GM12878 (cell line): ENCODE results near the gene TPST1. TPM values are rescaled to one million over a fixed set of nuclear protein-coding genes. Genes with fewer than 3 reads are reported as not detected.

Experiments used
- ATAC-seq: fragments of 200-7000 bp; cut with Tn5 transposase; 3 replicates; pipeline ENCODE4 v1.9.1; 2020; ENCODE audit warnings: mild to moderate bottlenecking, moderate library complexity
- BruUV-seq: library from RNA; stranded (reverse); fragments of 400-500 nt; replicated peaks from 2 replicates; lab custom pipeline; 2021; lab: Mats Ljungman, UMichigan
- CTCF ChIA-PET: fragments of 300-600 bp; sonication (Branson Sonifier 250); formaldehyde crosslinking; extraction: SDS; loops from one replicate; lab custom pipeline; 2021; ENCODE audit warnings: inconsistent platforms; lab: Yijun Ruan, JAX
- POLR2A ChIA-PET: fragments of 350-600 bp; formaldehyde crosslinking; extraction: SDS; loops from one replicate; lab custom pipeline; 2021; ENCODE audit warnings: inconsistent platforms; lab: Charles Lee
- RAD21 ChIA-PET: fragments of 300-600 bp; sonication (Branson Sonifier 250); formaldehyde crosslinking; loops from one replicate; lab custom pipeline; 2023; ENCODE audit warnings: antibody characterized with exemption; ENCODE audit not compliant: unreplicated experiment; lab: Charles Lee
- SMC1A ChIA-PET: fragments of 300-600 bp; sonication (Branson Sonifier 250); formaldehyde crosslinking; loops from one replicate; lab custom pipeline; 2023; ENCODE audit not compliant: unreplicated experiment, uncharacterized antibody; lab: Charles Lee
- DNase-seq: peaks from one replicate; pipeline ENCODE4 v3.0.0-alpha.2; 2011; ENCODE audit warnings: low read depth, low spot score
- FAIRE-seq: peaks from 3 replicates; lab custom pipeline; 2011; peaks lifted over from hg19 to GRCh38; lab: Jason Lieb, UNC
- H2AFZ ChIP-seq: 2 replicates; pipeline ENCODE4 v1.6.0; 2011; ENCODE audit warnings: low read depth, low read length, control low read depth; ENCODE audit not compliant: control insufficient read depth
- H3K27ac ChIP-seq: 2 replicates; pipeline ENCODE4 v1.5.1; 2011; ENCODE audit warnings: control low read depth; ENCODE audit not compliant: control insufficient read depth, insufficient read depth
- H3K27me3 ChIP-seq, 2 experiments: replicated peaks in 1 of 2; 2 replicates each; pipeline versions ENCODE4 v1.6.0 to v1.6.1; 2011; ENCODE audit warnings: low read length in 1 of 2; ENCODE audit not compliant: control insufficient read depth in 2 of 2, insufficient read depth in 2 of 2
- H3K36me3 ChIP-seq, 2 experiments: 2 replicates each; pipeline ENCODE4 v1.5.1; 2011; ENCODE audit warnings: low read length in 1 of 2; ENCODE audit not compliant: control insufficient read depth in 2 of 2, insufficient read depth in 2 of 2
- H3K4me1 ChIP-seq: 2 replicates; pipeline ENCODE4 v1.6.1; 2011; ENCODE audit warnings: mild to moderate bottlenecking, low read length, moderate library complexity, mixed read lengths; ENCODE audit not compliant: control insufficient read depth, insufficient read depth
- H3K4me2 ChIP-seq: 2 replicates; pipeline ENCODE4 v1.6.0; 2011; ENCODE audit warnings: control low read depth; ENCODE audit not compliant: control insufficient read depth, insufficient read depth
- H3K4me3 ChIP-seq: fragments of 200-600 bp; sonication (generic); 2 replicates; pipeline ENCODE4 v1.5.1; 2016
- H3K79me2 ChIP-seq: 2 replicates; pipeline ENCODE4 v1.6.0; 2011; ENCODE audit warnings: low read length; ENCODE audit not compliant: control insufficient read depth, insufficient read depth
- H3K9ac ChIP-seq: 2 replicates; pipeline ENCODE4 v1.8.0; 2011; ENCODE audit warnings: low read length, control low read depth, mixed read lengths; ENCODE audit not compliant: control insufficient read depth, insufficient read depth
- H3K9me3 ChIP-seq: replicated peaks from 3 replicates; pipeline ENCODE4 v1.5.1; 2011; ENCODE audit warnings: mild to moderate bottlenecking, low read length; ENCODE audit not compliant: control insufficient read depth, insufficient read depth
- H4K20me1 ChIP-seq: 2 replicates; pipeline ENCODE4 v1.6.0; 2011; ENCODE audit not compliant: control insufficient read depth, insufficient read depth
- BRCA1 ChIP-seq: IDR thresholded peaks from 2 replicates; pipeline ENCODE4 v1.6.1; 2011; ENCODE audit warnings: low read depth, low read length, improper control_type of control experiment
- EP300 ChIP-seq, 2 experiments: fragments of 150-350 bp in 1 of 2; IDR thresholded peaks; 2 replicates each; pipeline ENCODE4 v1.6.1; 2011 to 2012; ENCODE audit warnings: low read depth in 2 of 2, low read length in 2 of 2, borderline replicate concordance in 1 of 2, improper control_type of control experiment in 1 of 2, inconsistent platforms in 1 of 2; ENCODE audit not compliant: control insufficient read depth in 1 of 2
- EZH2 ChIP-seq: IDR thresholded peaks from 2 replicates; pipeline ENCODE4 v1.6.1; 2012; ENCODE audit warnings: low read depth, mild to moderate bottlenecking, control low read depth, inconsistent platforms, low read length, borderline replicate concordance; ENCODE audit not compliant: control insufficient read depth
- KLF5 ChIP-seq: fragments of 450-650 bp; IDR thresholded peaks from 2 replicates; pipeline ENCODE4 v1.6.1; 2014; ENCODE audit warnings: mild to moderate bottlenecking; ENCODE audit not compliant: partially characterized antibody
- MTA3 ChIP-seq: IDR thresholded peaks from 2 replicates; pipeline ENCODE4 v1.6.1; 2012; ENCODE audit warnings: low read length, inconsistent platforms, borderline replicate concordance
- NFYA ChIP-seq: IDR thresholded peaks from 2 replicates; pipeline ENCODE4 v1.6.1; 2011; ENCODE audit warnings: low read depth, mild to moderate bottlenecking, low read length, improper control_type of control experiment, borderline replicate concordance
- POLR2AphosphoS5 ChIP-seq: IDR thresholded peaks from 2 replicates; pipeline ENCODE4 v1.6.1; 2011; ENCODE audit warnings: mild to moderate bottlenecking, low read length, inconsistent platforms
- RUNX3 ChIP-seq: IDR thresholded peaks from 2 replicates; pipeline ENCODE4 v1.6.1; 2012; ENCODE audit warnings: low read length, inconsistent platforms
- TBL1XR1 ChIP-seq: IDR thresholded peaks from 2 replicates; pipeline ENCODE4 v1.6.1; 2012; ENCODE audit warnings: low read depth, low read length, improper control_type of control experiment
- USF2 ChIP-seq: IDR thresholded peaks from 2 replicates; pipeline ENCODE4 v1.6.1; 2011; ENCODE audit warnings: low read depth, low read length, improper control_type of control experiment, borderline replicate concordance
- WGBS: methylation state at CpG from one replicate; pipeline ENCODE4 v1.1.6; 2016; ENCODE audit warnings: low lambda C conversion rate; ENCODE audit not compliant: insufficient replicate concordance, insufficient coverage; ENCODE audit errors: missing lambda C conversion rate; 5-methylcytosine and 5-hydroxymethylcytosine counted together
- in situ Hi-C: fragments of 300-500 bp; cut with MboI; formaldehyde crosslinking; loops from 9 replicates; pipeline ENCODE4 v1.14.3; 2018; ENCODE audit warnings: mixed read lengths
- intact Hi-C: fragments of 100-400 bp; cut with micrococcal nuclease; formaldehyde crosslinking; loops from one replicate; pipeline ENCODE4 v1.14.2; 2022; ENCODE audit not compliant: unreplicated experiment
- polyA plus RNA-seq, 11 experiments: library from polyadenylated mRNA; depleted of rRNA in 4 of 11; unstranded in 6 of 11; stranded (reverse) in 5 of 11; fragments of >200 nt; fragmentation: Nextera tagmentation in 4 of 11; fragmentation: Illumina TruSeq in 1 of 11; extraction: Ambion mirVana in 4 of 11; extraction: Trizol in 1 of 11; gene quantifications; 1 replicate in 1 of 11; 2 replicates in 10 of 11; pipeline versions ENCODE4 v1.2.1 to v1.2.3, GENCODE V29; 2011 to 2016; ENCODE audit warnings: inconsistent platforms in 2 of 11, missing spikeins in 2 of 11, low read depth in 1 of 11
- total RNA-seq, 4 experiments: library from RNA; depleted of rRNA in 3 of 4; stranded (reverse); fragments of >200 nt in 3 of 4; fragmentation: Illumina TruSeq in 1 of 4; extraction: Trizol in 1 of 4; gene quantifications; 2 replicates each; pipeline versions ENCODE4 v1.2.1 to v1.2.3, GENCODE V29; 2013 to 2021

TPST1 gene
- total and polyA plus RNA-seq, 10 of the 15 experiments (the other 5 are each of a cell fraction or from before 2014, with no cell fraction given): 1.1 to 10.6 (median 7.5) TPM

DNA sequence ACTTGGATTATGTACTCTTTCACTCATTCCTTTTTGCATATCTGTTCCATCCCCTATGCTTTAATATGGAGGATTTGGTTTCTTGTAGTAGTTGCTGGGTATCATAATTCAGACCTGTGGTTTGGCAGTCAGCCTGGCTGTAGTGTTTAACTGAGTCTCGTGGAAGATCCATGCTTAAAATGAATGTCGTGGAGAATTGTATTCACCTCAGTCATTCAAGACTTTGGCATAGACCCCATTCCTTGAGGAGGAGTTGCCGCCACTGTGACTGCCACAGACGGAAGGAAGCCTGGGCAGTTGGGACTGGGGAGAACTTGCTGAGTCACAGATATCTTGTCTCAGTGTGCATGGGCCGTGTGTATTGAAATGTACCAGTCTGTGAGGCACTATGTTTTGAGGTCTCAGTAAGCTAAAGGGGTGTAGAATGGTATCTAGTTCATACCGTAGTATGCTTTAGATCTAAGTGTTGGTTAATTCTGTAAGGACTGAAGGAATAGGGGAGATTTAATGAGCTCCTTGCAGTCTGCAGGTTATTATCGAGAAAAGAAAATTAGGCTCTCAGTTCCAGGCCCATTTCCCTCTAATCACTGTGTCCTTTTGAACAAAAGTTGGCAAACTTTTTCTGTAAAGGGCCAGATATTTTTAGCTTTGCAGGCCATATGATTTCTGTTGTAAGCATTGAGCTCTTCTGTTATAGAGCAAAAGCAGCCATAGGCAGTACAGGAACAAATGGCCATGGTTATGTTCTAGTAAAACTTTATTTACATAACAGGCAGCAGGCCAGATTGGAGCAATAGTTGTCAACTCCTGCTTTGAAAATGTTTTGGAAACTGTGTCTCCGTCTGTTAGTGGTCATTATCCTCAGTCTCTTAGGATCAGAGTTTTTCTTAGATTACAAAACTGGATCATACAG, 76.8 kb downstream of the TPST1 start:
- TF ChIP-seq MTA3 (no peak), RUNX3 (peak; percentile 33; the same call in 1 of the 2 replicates), BRCA1 (no peak)
- no peak overlapping the region for H3K9ac ChIP-seq
- no peaks in the 10 kb centered on the region for H3K4me1 ChIP-seq
- FAIRE-seq: no peak
- intact Hi-C loops (no loop called here), in situ Hi-C loops (no loop called here)
- ChIA-PET POLR2A (interaction anchor here (0.6 kb wide), 3 partner anchors 82 to 1767 kb away, joined by 3 to 7 read pairs (median 5); no protein-coding TSS in a partner anchor), SMC1A (interaction anchor here (0.8 to 1.0 kb wide), 2 partner anchors 13 to 139 kb away, joined by 3 read pairs; no protein-coding TSS in a partner anchor), RAD21 (no interaction called here), CTCF (no interaction called here)
- ATAC-seq: no peak
- 54% methylated on average over 8 of the region's 8 CpGs for WGBS
- H3K4me3 ChIP-seq: no peak overlapping the region
- H3K27me3 ChIP-seq: no peaks in the 10 kb centered on the region
- no peaks in the 10 kb centered on the region for H4K20me1 ChIP-seq
- no peak for DNase-seq
- no peak overlapping the region for H3K4me2 ChIP-seq
- no peak overlapping the region for H3K27ac ChIP-seq
- H3K9me3 ChIP-seq: no peaks in the 10 kb centered on the region
- H3K36me3 ChIP-seq: no peaks in the 10 kb centered on the region
- BruUV-seq: no TSS peak
- H2AFZ ChIP-seq: no peak overlapping the region; the same call in 1 of the 2 replicates
- H3K79me2 ChIP-seq: no peaks in the 10 kb centered on the region

DNA sequence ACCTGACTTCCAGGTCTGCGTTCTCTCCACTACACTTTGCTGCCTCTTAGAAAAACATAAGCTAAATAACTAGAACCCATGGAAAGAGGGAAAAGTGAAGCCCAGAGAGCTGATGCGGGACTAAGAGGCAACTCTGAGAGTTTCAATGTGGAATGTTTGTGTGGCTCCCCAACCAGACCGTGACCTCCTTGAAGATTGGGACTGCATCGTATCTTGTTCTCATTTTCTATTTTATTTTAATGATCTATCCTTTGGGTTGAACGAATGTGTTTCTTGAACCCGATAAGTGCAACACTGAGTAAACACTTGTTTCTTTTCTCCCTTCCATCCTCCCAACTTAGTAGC, 77.4 kb downstream of the TPST1 start:
- 83% methylated on average over 6 of the region's 6 CpGs for WGBS
- no peak for DNase-seq
- in situ Hi-C loops: no loop called here
- Histone ChIP-seq H3K4me2 (no peak overlapping the region), H3K9me3 (no peaks in the 10 kb centered on the region), H3K79me2 (no peaks in the 10 kb centered on the region), H4K20me1 (no peaks in the 10 kb centered on the region), H3K4me3 (no peak overlapping the region), H3K27ac (no peak overlapping the region), H3K9ac (no peak overlapping the region), H3K27me3 (no peaks in the 10 kb centered on the region), H2AFZ (no peak overlapping the region), H3K4me1 (no peaks in the 10 kb centered on the region), H3K36me3 (no peaks in the 10 kb centered on the region)
- FAIRE-seq: no peak
- POLR2A ChIA-PET: interaction anchor here (0.6 kb wide), 3 partner anchors 81 to 1768 kb away, joined by 3 to 7 read pairs (median 5); no protein-coding TSS in a partner anchor
- no TSS peak for BruUV-seq
- ATAC-seq: no peak
- RAD21 ChIA-PET: no interaction called here
- TF ChIP-seq USF2 (no peak), POLR2AphosphoS5 (no peak), BRCA1 (no peak), EP300 (IDR thresholded peaks at IDR 0.05; ENCODE audit: borderline replicate concordance in 1 of 2, control insufficient read depth in 1 of 2, low read depth in 2 of 2, low read length in 2 of 2) (no peak), TBL1XR1 (no peak), KLF5 (no peak), EZH2 (no peak), NFYA (no peak)
- intact Hi-C loops: no loop called here
- SMC1A ChIA-PET: interaction anchor here (0.8 to 1.0 kb wide), 2 partner anchors 14 to 138 kb away, joined by 3 read pairs; no protein-coding TSS in a partner anchor
- CTCF ChIA-PET: no interaction called here
